ENCODE measurements around the gene TRDN. TPM values are rescaled to one million over a fixed set of nuclear protein-coding genes. Genes with fewer than 3 reads are reported as not detected.

TRDN gene
- total RNA-seq, 3 donors from 2014 or later: 0.96 TPM; not detected in 2

DNA sequence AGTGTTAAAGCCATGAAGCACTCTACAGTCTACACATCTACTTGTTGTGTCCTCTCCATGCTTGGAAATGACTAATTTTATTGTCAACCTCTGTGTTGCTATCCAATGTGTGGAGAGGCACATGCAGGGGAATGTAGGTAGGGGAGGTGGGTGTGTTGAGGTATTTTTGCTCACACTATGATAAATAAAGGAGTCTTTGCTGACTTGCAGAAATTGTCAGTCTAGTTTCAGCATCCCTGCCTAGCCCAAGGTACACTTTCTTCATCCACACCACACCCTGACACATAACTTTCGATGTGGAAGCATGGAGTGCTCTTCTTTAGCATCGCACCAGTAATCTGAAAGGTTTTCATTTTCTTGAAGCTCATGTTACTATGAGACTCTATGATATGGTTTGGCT lies 264.0 kb downstream of the TRDN start:
- TF ChIP-seq, protein P1, sequence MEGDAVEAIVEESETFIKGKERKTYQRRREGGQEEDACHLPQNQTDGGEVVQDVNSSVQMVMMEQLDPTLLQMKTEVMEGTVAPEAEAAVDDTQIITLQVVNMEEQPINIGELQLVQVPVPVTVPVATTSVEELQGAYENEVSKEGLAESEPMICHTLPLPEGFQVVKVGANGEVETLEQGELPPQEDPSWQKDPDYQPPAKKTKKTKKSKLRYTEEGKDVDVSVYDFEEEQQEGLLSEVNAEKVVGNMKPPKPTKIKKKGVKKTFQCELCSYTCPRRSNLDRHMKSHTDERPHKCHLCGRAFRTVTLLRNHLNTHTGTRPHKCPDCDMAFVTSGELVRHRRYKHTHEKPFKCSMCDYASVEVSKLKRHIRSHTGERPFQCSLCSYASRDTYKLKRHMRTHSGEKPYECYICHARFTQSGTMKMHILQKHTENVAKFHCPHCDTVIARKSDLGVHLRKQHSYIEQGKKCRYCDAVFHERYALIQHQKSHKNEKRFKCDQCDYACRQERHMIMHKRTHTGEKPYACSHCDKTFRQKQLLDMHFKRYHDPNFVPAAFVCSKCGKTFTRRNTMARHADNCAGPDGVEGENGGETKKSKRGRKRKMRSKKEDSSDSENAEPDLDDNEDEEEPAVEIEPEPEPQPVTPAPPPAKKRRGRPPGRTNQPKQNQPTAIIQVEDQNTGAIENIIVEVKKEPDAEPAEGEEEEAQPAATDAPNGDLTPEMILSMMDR (IDR thresholded peaks at IDR 0.05): no peak
- TF ChIP-seq POLR2A (IDR thresholded peaks at IDR 0.05) (no peak), POLR2AphosphoS5 (IDR thresholded peaks at IDR 0.05) (no peak)
- Histone ChIP-seq H3K27me3 (no peaks in the 10 kb centered on the region), H3K9me3 (no peaks in the 10 kb centered on the region), H3K4me3 (no peak overlapping the region), H3K27ac (no peak overlapping the region), H3K4me1 (no peaks in the 10 kb centered on the region), H3K36me3 (no peaks in the 10 kb centered on the region)
- intact Hi-C loops (cut with DNase I; ENCODE audit: low total_unique reads): no loop called here
- DNase-seq (ENCODE audit: low spot score in 2 of 2): no peak

- Histone ChIP-seq H3K4me3 (no peak overlapping the region), H3K27ac (no peak overlapping the region), H3K4me1 (no peaks in the 10 kb centered on the region), H3K27me3 (no peaks in the 10 kb centered on the region), H3K9me3 (no peaks in the 10 kb centered on the region), H3K36me3 (no peaks in the 10 kb centered on the region)
- DNase-seq (ENCODE audit: low spot score in 2 of 2): no peak
- TF ChIP-seq POLR2AphosphoS5 (IDR thresholded peaks at IDR 0.05) (no peak), POLR2A (IDR thresholded peaks at IDR 0.05) (no peak)
- TF ChIP-seq, protein P1 (IDR thresholded peaks at IDR 0.05): no peak
- intact Hi-C loops (cut with DNase I; ENCODE audit: low total_unique reads): no loop called here
These were observed 272.8 kb downstream of the TRDN start for GRCh38 chr6:123363912-123364311.

DNA sequence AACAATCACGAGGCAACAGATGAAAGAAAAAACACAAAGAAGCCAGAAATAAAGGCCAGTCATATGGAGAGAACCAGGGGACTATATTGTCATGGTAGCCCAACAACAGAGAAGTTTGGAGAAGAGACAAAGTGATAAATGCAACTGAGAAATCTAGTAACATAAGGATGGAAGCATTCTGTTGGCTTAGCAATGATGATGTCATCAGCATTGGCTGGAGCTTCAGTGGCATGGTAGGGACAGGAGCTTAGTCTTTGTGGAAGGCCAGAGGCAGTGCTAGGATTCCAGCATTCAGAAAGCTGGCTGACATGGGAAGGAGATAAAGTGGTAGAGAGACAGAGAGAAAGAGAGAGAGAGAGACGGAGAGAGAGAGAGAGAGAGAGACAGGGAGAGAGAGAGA lies 276.4 kb downstream of the TRDN start:
- DNase-seq (ENCODE audit: low spot score in 2 of 2): no peak
- Histone ChIP-seq H3K4me1 (no peaks in the 10 kb centered on the region), H3K4me3 (no peak overlapping the region), H3K27ac (no peak overlapping the region), H3K36me3 (no peaks in the 10 kb centered on the region), H3K27me3 (no peaks in the 10 kb centered on the region), H3K9me3 (no peaks in the 10 kb centered on the region)
- intact Hi-C loops (cut with DNase I; ENCODE audit: low total_unique reads): no loop called here
- TF ChIP-seq, protein P1 (IDR thresholded peaks at IDR 0.05): no peak
- TF ChIP-seq POLR2AphosphoS5 (IDR thresholded peaks at IDR 0.05) (no peak), POLR2A (IDR thresholded peaks at IDR 0.05) (no peak)

DNA sequence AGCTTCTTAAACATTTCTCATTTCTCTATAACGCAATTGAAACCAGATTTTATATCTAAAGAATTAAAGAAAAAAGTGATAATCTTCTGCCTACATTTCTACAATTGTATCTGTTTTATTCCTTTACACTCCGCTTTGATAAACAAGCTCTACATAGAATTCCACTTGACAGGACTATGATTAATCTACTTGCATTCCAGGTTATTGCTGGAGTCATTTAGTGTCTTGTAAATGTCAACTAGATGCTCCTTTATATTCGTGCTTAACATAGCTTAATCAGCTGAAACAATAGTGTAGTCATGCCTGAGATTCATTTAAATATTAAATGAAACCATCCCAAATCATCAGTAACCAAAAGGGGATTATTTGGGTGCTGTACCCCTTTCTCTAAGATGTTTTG lies 284.0 kb downstream of the TRDN start:
- intact Hi-C loops (cut with DNase I; ENCODE audit: low total_unique reads): no loop called here
- TF ChIP-seq, protein P1 (IDR thresholded peaks at IDR 0.05): no peak
- TF ChIP-seq POLR2AphosphoS5 (IDR thresholded peaks at IDR 0.05) (no peak), POLR2A (IDR thresholded peaks at IDR 0.05) (no peak)
- Histone ChIP-seq H3K9me3 (no peaks in the 10 kb centered on the region), H3K36me3 (no peaks in the 10 kb centered on the region), H3K4me1 (no peaks in the 10 kb centered on the region), H3K27ac (no peak overlapping the region), H3K4me3 (no peak overlapping the region), H3K27me3 (no peaks in the 10 kb centered on the region)
- DNase-seq (ENCODE audit: low spot score in 2 of 2): no peak

DNA sequence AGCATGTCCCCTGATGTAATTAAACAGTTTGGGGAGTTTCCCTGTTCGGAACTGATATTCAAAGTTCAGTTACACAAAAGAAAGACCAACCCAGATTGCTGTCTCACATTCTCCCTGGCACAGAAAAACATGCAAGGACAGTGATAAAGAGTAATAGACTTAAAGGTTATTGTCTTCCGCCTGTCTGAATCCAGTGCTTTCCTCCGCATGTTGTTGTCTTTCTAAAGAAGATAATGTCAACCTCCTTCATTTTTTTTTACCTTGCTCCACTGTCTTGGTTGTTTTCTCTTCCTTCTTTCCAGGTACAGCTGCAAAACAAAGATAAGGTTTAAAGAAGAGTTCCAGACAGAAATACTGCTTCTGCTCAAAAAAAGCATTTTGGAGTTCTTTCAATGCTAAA lies 284.5 kb downstream of the TRDN start:
- Histone ChIP-seq H3K27ac (no peak overlapping the region), H3K4me1 (no peaks in the 10 kb centered on the region), H3K4me3 (no peak overlapping the region), H3K36me3 (no peaks in the 10 kb centered on the region), H3K27me3 (no peaks in the 10 kb centered on the region), H3K9me3 (no peaks in the 10 kb centered on the region)
- TF ChIP-seq, protein P1 (IDR thresholded peaks at IDR 0.05): no peak
- TF ChIP-seq POLR2AphosphoS5 (IDR thresholded peaks at IDR 0.05) (no peak), POLR2A (IDR thresholded peaks at IDR 0.05) (no peak)
- intact Hi-C loops (cut with DNase I; ENCODE audit: low total_unique reads): no loop called here
- DNase-seq (ENCODE audit: low spot score in 2 of 2): no peak

Measured in breast epithelium (tissue), 4 donors.